MCF 10A (cell line): Measurements from ENCODE around the gene RAP1GDS1. TPM values are rescaled to one million over a fixed set of nuclear protein-coding genes. Genes with fewer than 3 reads are reported as not detected.

Experiments used
- BruUV-seq: library from RNA; stranded (reverse); fragments of 400-500 nt; replicated peaks from 2 replicates; lab custom pipeline; 2021; lab: Mats Ljungman, UMichigan
- CTCF ChIA-PET: fragments of 300-600 bp; sonication (Branson Sonifier 250); formaldehyde crosslinking; extraction: SDS; loops from one replicate; lab custom pipeline; 2021; ENCODE audit warnings: antibody characterized with exemption, inconsistent platforms; lab: Yijun Ruan, JAX
- POLR2A ChIA-PET: fragments of 300-600, 350-650 bp; sonication (Branson Sonifier 250); formaldehyde crosslinking; extraction: SDS; loops from one replicate; lab custom pipeline; 2020; ENCODE audit warnings: antibody characterized with exemption, inconsistent platforms; lab: Yijun Ruan, JAX
- DNase-seq: peaks from one replicate; pipeline ENCODE4 v3.0.0-alpha.2; 2018; ENCODE audit not compliant: unreplicated experiment
- H3K27ac Mint-ChIP-seq: one replicate; pipeline ENCODE4 v1.8.0; 2022; ENCODE audit warnings: mild to moderate bottlenecking, low read depth, mixed read lengths; ENCODE audit not compliant: unreplicated experiment
- H3K27me3 Mint-ChIP-seq: one replicate; pipeline ENCODE4 v1.8.0; 2022; ENCODE audit warnings: mixed read lengths; ENCODE audit not compliant: insufficient read depth, unreplicated experiment
- H3K36me3 Mint-ChIP-seq: one replicate; pipeline ENCODE4 v1.8.0; 2022; ENCODE audit warnings: mild to moderate bottlenecking, moderate library complexity, mixed read lengths; ENCODE audit not compliant: insufficient read depth, unreplicated experiment
- H3K4me1 Mint-ChIP-seq: one replicate; pipeline ENCODE4 v1.8.0; 2022; ENCODE audit warnings: mixed read lengths; ENCODE audit not compliant: insufficient read depth, unreplicated experiment
- H3K4me3 Mint-ChIP-seq: one replicate; pipeline ENCODE4 v1.8.0; 2022; ENCODE audit warnings: mild to moderate bottlenecking, moderate library complexity, mixed read lengths; ENCODE audit not compliant: unreplicated experiment
- H3K9me3 Mint-ChIP-seq: one replicate; pipeline ENCODE4 v1.8.0; 2022; ENCODE audit warnings: mixed read lengths; ENCODE audit not compliant: unreplicated experiment
- intact Hi-C: fragments of 100-400 bp; cut with micrococcal nuclease; formaldehyde crosslinking; loops from 2 replicates; pipeline ENCODE4 v1.14.1; 2022
- total RNA-seq: library from RNA; stranded (reverse); gene quantifications from 2 replicates; pipeline ENCODE4 v1.2.3, GENCODE V29; 2022
- TF ChIP-seq, protein P1 (sequence below): fragments of 200-600 bp; IDR thresholded peaks from one replicate; pipeline ENCODE4 v1.8.0; 2022; ENCODE audit warnings: antibody characterized with exemption, mild to moderate bottlenecking; ENCODE audit not compliant: unreplicated experiment

RAP1GDS1 gene
- total RNA-seq, 1 experiment from 2014 or later = 68.9 TPM

DNA sequence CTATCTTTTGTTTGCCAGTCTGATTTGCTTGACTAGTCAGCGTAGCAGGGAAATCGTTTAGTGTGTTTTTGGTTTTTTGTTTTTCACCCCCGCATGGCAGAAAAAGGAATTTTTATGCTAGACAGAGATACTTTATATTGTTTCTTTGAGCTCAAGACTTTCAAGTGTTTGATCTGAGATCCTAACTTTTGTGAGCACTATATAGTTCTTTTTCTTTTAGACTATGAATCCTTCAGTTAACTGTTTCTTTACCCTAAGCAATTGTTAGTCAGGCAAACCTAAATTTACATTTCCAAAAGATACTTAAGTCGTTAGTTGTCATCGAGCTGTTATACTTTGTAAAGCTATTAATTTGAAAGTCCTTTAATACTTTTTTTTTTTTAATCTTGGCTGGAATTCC, 73.3 kb downstream of the RAP1GDS1 start:
- intact Hi-C loops = no loop called here
- H3K36me3 Mint-ChIP-seq = peaks cover 6% of the 10 kb centered on the region
- DNase-seq = no peak
- peaks cover 8% of the 10 kb centered on the region for H3K4me1 Mint-ChIP-seq
- no TSS peak for BruUV-seq
- POLR2A ChIA-PET = interaction anchor here (1.1 kb wide), 1 partner anchor 19 kb away, joined by 3 read pairs; no protein-coding TSS in a partner anchor
- H3K9me3 Mint-ChIP-seq = peaks cover 9% of the 10 kb centered on the region
- TF ChIP-seq, protein P1, sequence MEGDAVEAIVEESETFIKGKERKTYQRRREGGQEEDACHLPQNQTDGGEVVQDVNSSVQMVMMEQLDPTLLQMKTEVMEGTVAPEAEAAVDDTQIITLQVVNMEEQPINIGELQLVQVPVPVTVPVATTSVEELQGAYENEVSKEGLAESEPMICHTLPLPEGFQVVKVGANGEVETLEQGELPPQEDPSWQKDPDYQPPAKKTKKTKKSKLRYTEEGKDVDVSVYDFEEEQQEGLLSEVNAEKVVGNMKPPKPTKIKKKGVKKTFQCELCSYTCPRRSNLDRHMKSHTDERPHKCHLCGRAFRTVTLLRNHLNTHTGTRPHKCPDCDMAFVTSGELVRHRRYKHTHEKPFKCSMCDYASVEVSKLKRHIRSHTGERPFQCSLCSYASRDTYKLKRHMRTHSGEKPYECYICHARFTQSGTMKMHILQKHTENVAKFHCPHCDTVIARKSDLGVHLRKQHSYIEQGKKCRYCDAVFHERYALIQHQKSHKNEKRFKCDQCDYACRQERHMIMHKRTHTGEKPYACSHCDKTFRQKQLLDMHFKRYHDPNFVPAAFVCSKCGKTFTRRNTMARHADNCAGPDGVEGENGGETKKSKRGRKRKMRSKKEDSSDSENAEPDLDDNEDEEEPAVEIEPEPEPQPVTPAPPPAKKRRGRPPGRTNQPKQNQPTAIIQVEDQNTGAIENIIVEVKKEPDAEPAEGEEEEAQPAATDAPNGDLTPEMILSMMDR = no peak
- no peaks in the 10 kb centered on the region for H3K27me3 Mint-ChIP-seq
- CTCF ChIA-PET = interaction anchor here (0.6 kb wide), 2 partner anchors 51 to 147 kb away, joined by 3 read pairs; no protein-coding TSS in a partner anchor
- H3K4me3 Mint-ChIP-seq = no peak overlapping the region
- H3K27ac Mint-ChIP-seq = no peak overlapping the region

DNA sequence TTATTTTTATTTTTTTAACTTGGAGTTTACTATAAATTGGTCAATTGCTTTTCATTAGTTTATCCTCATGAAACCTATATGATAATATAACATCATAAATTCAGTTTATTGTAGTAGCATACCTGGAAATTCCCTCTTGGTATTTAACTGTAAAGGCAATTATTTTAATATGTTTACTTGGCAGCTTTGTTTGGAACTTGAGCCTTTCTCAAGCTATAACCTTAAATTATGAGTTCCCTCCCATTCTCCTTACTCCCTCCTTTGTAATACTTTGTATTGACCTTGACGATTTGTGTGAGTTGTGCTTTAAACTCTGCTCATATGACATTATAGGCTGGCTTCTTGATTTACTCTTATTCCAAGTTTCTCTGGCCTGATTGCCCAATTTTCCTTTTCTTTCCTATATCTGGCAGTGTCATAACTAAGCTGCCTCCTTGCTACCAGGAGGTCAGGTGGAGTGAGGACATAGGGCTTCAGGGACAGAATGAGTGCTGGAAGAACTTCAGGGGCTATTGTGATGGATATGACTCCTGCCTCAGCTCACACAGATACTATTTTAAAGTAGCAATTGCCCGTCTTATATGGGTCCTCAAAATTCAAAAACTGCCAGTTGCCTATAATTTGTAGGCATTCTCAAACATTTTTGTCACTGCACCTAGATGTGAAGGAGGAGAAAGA, 77.7 kb downstream of the RAP1GDS1 start:
- peaks cover 6% of the 10 kb centered on the region for H3K36me3 Mint-ChIP-seq
- H3K4me1 Mint-ChIP-seq = peaks cover 8% of the 10 kb centered on the region
- no peaks in the 10 kb centered on the region for H3K27me3 Mint-ChIP-seq
- intact Hi-C loops = no loop called here
- DNase-seq = no peak
- TF ChIP-seq, protein P1 = no peak
- no peaks in the 10 kb centered on the region for H3K9me3 Mint-ChIP-seq
- no peak overlapping the region for H3K27ac Mint-ChIP-seq
- BruUV-seq = no TSS peak
- ChIA-PET CTCF (no interaction called here), POLR2A (no interaction called here)
- H3K4me3 Mint-ChIP-seq = no peak overlapping the region

DNA sequence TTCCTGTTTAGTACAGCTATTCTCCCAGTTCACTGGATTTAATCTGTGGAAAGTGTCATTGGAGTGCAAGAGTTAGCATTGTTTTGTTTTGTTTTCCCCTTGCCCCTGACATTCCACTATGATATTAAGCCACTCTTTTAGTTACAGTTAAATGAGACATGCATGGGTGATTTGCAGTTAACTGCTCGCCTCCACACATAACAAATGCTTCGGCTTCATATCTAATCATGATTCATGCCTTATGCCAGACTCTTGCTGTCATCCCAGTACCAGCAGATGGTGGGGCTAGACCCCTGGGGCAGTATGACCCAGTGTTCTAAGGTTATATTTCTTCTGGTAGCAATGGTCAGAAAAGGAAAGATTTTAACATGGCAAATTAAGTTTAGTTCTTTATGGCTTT, 80.1 kb downstream of the RAP1GDS1 start:
- no peak overlapping the region for H3K4me3 Mint-ChIP-seq
- H3K27ac Mint-ChIP-seq = no peak overlapping the region
- TF ChIP-seq, protein P1 = no peak
- POLR2A ChIA-PET = no interaction called here
- H3K9me3 Mint-ChIP-seq = no peaks in the 10 kb centered on the region
- DNase-seq = no peak
- no TSS peak for BruUV-seq
- no peaks in the 10 kb centered on the region for H3K36me3 Mint-ChIP-seq
- H3K27me3 Mint-ChIP-seq = no peaks in the 10 kb centered on the region
- CTCF ChIA-PET = no interaction called here
- intact Hi-C loops = no loop called here
- peaks cover 8% of the 10 kb centered on the region for H3K4me1 Mint-ChIP-seq

- DNase-seq = no peak
- ChIA-PET CTCF (no interaction called here), POLR2A (interaction anchor here (0.6 kb wide), 1 partner anchor 30 kb away, joined by 3 read pairs; no protein-coding TSS in a partner anchor)
- H3K36me3 Mint-ChIP-seq = peaks cover 15% of the 10 kb centered on the region
- TF ChIP-seq, protein P1 = no peak
- no peaks in the 10 kb centered on the region for H3K4me1 Mint-ChIP-seq
- intact Hi-C loops = no loop called here
- no TSS peak for BruUV-seq
- H3K27ac Mint-ChIP-seq = no peak overlapping the region
- H3K9me3 Mint-ChIP-seq = no peaks in the 10 kb centered on the region
- H3K27me3 Mint-ChIP-seq = no peaks in the 10 kb centered on the region
- H3K4me3 Mint-ChIP-seq = no peak overlapping the region
Observed at GRCh38 chr4:98343626-98344025, 82.4 kb downstream of the RAP1GDS1 start.
